GM12878 (cell line): ENCODE data around the gene HS3ST6. TPM values are rescaled to one million over a fixed set of nuclear protein-coding genes. Genes with fewer than 3 reads are reported as not detected.
"Not testable (repeated sequence)": the region's sequence is repeated elsewhere in the genome, so short reads cannot be mapped to it uniquely, and the experiment has no call there.

Source experiments
- ATAC-seq: fragments of 200-7000 bp; cut with Tn5 transposase; 3 replicates; pipeline ENCODE4 v1.9.1; 2020; ENCODE audit warnings: mild to moderate bottlenecking, moderate library complexity
- BruUV-seq: library from RNA; stranded (reverse); fragments of 400-500 nt; replicated peaks from 2 replicates; lab custom pipeline; 2021; lab: Mats Ljungman, UMichigan
- CTCF ChIA-PET: fragments of 300-600 bp; sonication (Branson Sonifier 250); formaldehyde crosslinking; extraction: SDS; loops from one replicate; lab custom pipeline; 2021; ENCODE audit warnings: inconsistent platforms; lab: Yijun Ruan, JAX
- POLR2A ChIA-PET: fragments of 350-600 bp; formaldehyde crosslinking; extraction: SDS; loops from one replicate; lab custom pipeline; 2021; ENCODE audit warnings: inconsistent platforms; lab: Charles Lee
- RAD21 ChIA-PET: fragments of 300-600 bp; sonication (Branson Sonifier 250); formaldehyde crosslinking; loops from one replicate; lab custom pipeline; 2023; ENCODE audit warnings: antibody characterized with exemption; ENCODE audit not compliant: unreplicated experiment; lab: Charles Lee
- SMC1A ChIA-PET: fragments of 300-600 bp; sonication (Branson Sonifier 250); formaldehyde crosslinking; loops from one replicate; lab custom pipeline; 2023; ENCODE audit not compliant: unreplicated experiment, uncharacterized antibody; lab: Charles Lee
- DNase-seq: peaks from one replicate; pipeline ENCODE4 v3.0.0-alpha.2; 2011; ENCODE audit warnings: low read depth, low spot score
- FAIRE-seq: peaks from 3 replicates; lab custom pipeline; 2011; peaks lifted over from hg19 to GRCh38; lab: Jason Lieb, UNC
- H2AFZ ChIP-seq: 2 replicates; pipeline ENCODE4 v1.6.0; 2011; ENCODE audit warnings: low read depth, low read length, control low read depth; ENCODE audit not compliant: control insufficient read depth
- H3K27ac ChIP-seq: 2 replicates; pipeline ENCODE4 v1.5.1; 2011; ENCODE audit warnings: control low read depth; ENCODE audit not compliant: control insufficient read depth, insufficient read depth
- H3K27me3 ChIP-seq, 2 experiments: replicated peaks in 1 of 2; 2 replicates each; pipeline versions ENCODE4 v1.6.0 to v1.6.1; 2011; ENCODE audit warnings: low read length in 1 of 2; ENCODE audit not compliant: control insufficient read depth in 2 of 2, insufficient read depth in 2 of 2
- H3K36me3 ChIP-seq, 2 experiments: 2 replicates each; pipeline ENCODE4 v1.5.1; 2011; ENCODE audit warnings: low read length in 1 of 2; ENCODE audit not compliant: control insufficient read depth in 2 of 2, insufficient read depth in 2 of 2
- H3K4me1 ChIP-seq: 2 replicates; pipeline ENCODE4 v1.6.1; 2011; ENCODE audit warnings: mild to moderate bottlenecking, low read length, moderate library complexity, mixed read lengths; ENCODE audit not compliant: control insufficient read depth, insufficient read depth
- H3K4me2 ChIP-seq: 2 replicates; pipeline ENCODE4 v1.6.0; 2011; ENCODE audit warnings: control low read depth; ENCODE audit not compliant: control insufficient read depth, insufficient read depth
- H3K4me3 ChIP-seq: fragments of 200-600 bp; sonication (generic); 2 replicates; pipeline ENCODE4 v1.5.1; 2016
- H3K79me2 ChIP-seq: 2 replicates; pipeline ENCODE4 v1.6.0; 2011; ENCODE audit warnings: low read length; ENCODE audit not compliant: control insufficient read depth, insufficient read depth
- H3K9ac ChIP-seq: 2 replicates; pipeline ENCODE4 v1.8.0; 2011; ENCODE audit warnings: low read length, control low read depth, mixed read lengths; ENCODE audit not compliant: control insufficient read depth, insufficient read depth
- H3K9me3 ChIP-seq: replicated peaks from 3 replicates; pipeline ENCODE4 v1.5.1; 2011; ENCODE audit warnings: mild to moderate bottlenecking, low read length; ENCODE audit not compliant: control insufficient read depth, insufficient read depth
- H4K20me1 ChIP-seq: 2 replicates; pipeline ENCODE4 v1.6.0; 2011; ENCODE audit not compliant: control insufficient read depth, insufficient read depth
- IKZF2 ChIP-seq, 2 experiments: fragments of 450-650 bp; IDR thresholded peaks; 2 replicates each; pipeline ENCODE4 v1.6.1; 2017; ENCODE audit warnings: mild to moderate bottlenecking in 2 of 2, moderate library complexity in 2 of 2
- NFIC ChIP-seq: IDR thresholded peaks from 2 replicates; pipeline ENCODE4 v1.6.1; 2012; ENCODE audit warnings: low read depth, mild to moderate bottlenecking, inconsistent platforms, low read length, moderate library complexity
- NR2C2 ChIP-seq: IDR thresholded peaks from 2 replicates; pipeline ENCODE4 v1.6.1; 2011; ENCODE audit warnings: borderline replicate concordance, low read depth; ENCODE audit not compliant: control insufficient read depth, insufficient read length
- RELA ChIP-seq: fragments of 450-650 bp; IDR thresholded peaks from 2 replicates; pipeline ENCODE4 v1.8.0; 2014; ENCODE audit warnings: borderline replicate concordance; ENCODE audit not compliant: partially characterized antibody
- RELB ChIP-seq: fragments of 450-650 bp; IDR thresholded peaks from 2 replicates; pipeline ENCODE4 v1.6.1; 2017; ENCODE audit warnings: low read depth, mild to moderate bottlenecking, moderate library complexity
- SP1 ChIP-seq: IDR thresholded peaks from one replicate; pipeline ENCODE4 v1.6.1; 2011; ENCODE audit warnings: low read depth, low read length
- TAF1 ChIP-seq: IDR thresholded peaks from 2 replicates; pipeline ENCODE4 v1.6.1; 2011; ENCODE audit warnings: mild to moderate bottlenecking, low read depth, low read length, borderline replicate concordance
- ZSCAN29 ChIP-seq: fragments of 450-650 bp; IDR thresholded peaks from 2 replicates; pipeline ENCODE4 v1.6.1; 2017; ENCODE audit warnings: mild to moderate bottlenecking, moderate library complexity
- WGBS: methylation state at CpG from one replicate; pipeline ENCODE4 v1.1.6; 2016; ENCODE audit warnings: low lambda C conversion rate; ENCODE audit not compliant: insufficient replicate concordance, insufficient coverage; ENCODE audit errors: missing lambda C conversion rate; 5-methylcytosine and 5-hydroxymethylcytosine counted together
- in situ Hi-C: fragments of 300-500 bp; cut with MboI; formaldehyde crosslinking; loops from 9 replicates; pipeline ENCODE4 v1.14.3; 2018; ENCODE audit warnings: mixed read lengths
- intact Hi-C: fragments of 100-400 bp; cut with micrococcal nuclease; formaldehyde crosslinking; loops from one replicate; pipeline ENCODE4 v1.14.2; 2022; ENCODE audit not compliant: unreplicated experiment
- polyA plus RNA-seq, 11 experiments: library from polyadenylated mRNA; depleted of rRNA in 4 of 11; unstranded in 6 of 11; stranded (reverse) in 5 of 11; fragments of >200 nt; fragmentation: Nextera tagmentation in 4 of 11; fragmentation: Illumina TruSeq in 1 of 11; extraction: Ambion mirVana in 4 of 11; extraction: Trizol in 1 of 11; gene quantifications; 1 replicate in 1 of 11; 2 replicates in 10 of 11; pipeline versions ENCODE4 v1.2.1 to v1.2.3, GENCODE V29; 2011 to 2016; ENCODE audit warnings: inconsistent platforms in 2 of 11, missing spikeins in 2 of 11, low read depth in 1 of 11
- total RNA-seq, 4 experiments: library from RNA; depleted of rRNA in 3 of 4; stranded (reverse); fragments of >200 nt in 3 of 4; fragmentation: Illumina TruSeq in 1 of 4; extraction: Trizol in 1 of 4; gene quantifications; 2 replicates each; pipeline versions ENCODE4 v1.2.1 to v1.2.3, GENCODE V29; 2013 to 2021

Gene HS3ST6
- total and polyA plus RNA-seq, 10 of the 15 experiments (the other 5 are each of a cell fraction or from before 2014, with no cell fraction given): not detected

DNA sequence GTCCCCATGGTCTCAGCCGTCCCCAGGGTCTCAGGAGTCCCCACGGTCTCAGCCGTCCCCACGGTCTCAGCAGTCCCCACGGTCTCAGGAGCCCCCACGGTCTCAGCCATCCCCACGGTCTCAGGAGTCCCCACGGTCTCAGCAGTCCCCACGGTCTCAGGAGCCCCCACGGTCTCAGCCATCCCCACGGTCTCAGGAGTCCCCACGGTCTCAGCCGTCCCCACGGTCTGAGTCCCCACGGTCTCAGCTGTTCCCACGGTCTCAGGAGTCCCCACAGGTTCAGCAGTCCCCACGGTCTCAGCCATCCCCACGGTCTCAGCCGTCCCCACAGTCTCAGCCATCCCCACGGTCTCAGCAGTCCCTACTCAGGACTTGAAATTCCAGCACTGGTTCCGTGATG, 1.9 kb upstream of the HS3ST6 start:
- H3K27ac ChIP-seq, H3K4me3 ChIP-seq, in situ Hi-C loops, BruUV-seq, intact Hi-C loops, FAIRE-seq, CTCF ChIA-PET, RAD21 ChIA-PET, DNase-seq, H3K9ac ChIP-seq, SMC1A ChIA-PET, H3K9me3 ChIP-seq, H3K27me3 ChIP-seq, H3K4me2 ChIP-seq, H3K36me3 ChIP-seq, H2AFZ ChIP-seq, ATAC-seq, H3K79me2 ChIP-seq, H4K20me1 ChIP-seq, POLR2A ChIA-PET, H3K4me1 ChIP-seq: not testable (repeated sequence)
- 25% methylated on average over 21 of the region's 21 CpGs for WGBS

GRCh38 chr16:1919327-1919998, 1.2 kb upstream of the HS3ST6 start:
- Histone ChIP-seq H4K20me1 (no peaks in the 10 kb centered on the region), H3K4me3 (no peak overlapping the region), H3K4me1 (no peaks in the 10 kb centered on the region), H3K36me3 (no peaks in the 10 kb centered on the region; a peak in 1 of 4 replicates), H3K27me3 (peaks cover 6 to 7% of the 10 kb centered on the region in 2 experiments; a peak in 3 of 4 replicates), H3K9ac (no peak overlapping the region), H3K9me3 (no peaks in the 10 kb centered on the region), H3K79me2 (no peaks in the 10 kb centered on the region), H3K4me2 (no peak overlapping the region), H3K27ac (no peak overlapping the region), H2AFZ (no peak overlapping the region)
- no TSS peak for BruUV-seq
- POLR2A ChIA-PET: no interaction called here
- CTCF ChIA-PET: no interaction called here
- TF ChIP-seq ZSCAN29: no peak
- TF ChIP-seq RELA: no peak
- TF ChIP-seq NFIC: no peak
- no peak for TF ChIP-seq IKZF2 (IDR thresholded peaks at IDR 0.05)
- TF ChIP-seq RELB: no peak
- no peak for TF ChIP-seq NR2C2
- no peak for TF ChIP-seq SP1
- TF ChIP-seq TAF1: no peak
- SMC1A ChIA-PET: no interaction called here
- ATAC-seq (no peak), FAIRE-seq (no peak), DNase-seq (no peak)
- RAD21 ChIA-PET: no interaction called here
- WGBS: 27% methylated on average over 25 of the region's 30 CpGs
- intact Hi-C loops: no loop called here
- in situ Hi-C loops: no loop called here
